ENCODE measurements around the gene XXYLT1.
"Not testable (repeated sequence)": the region's sequence is repeated elsewhere in the genome, so short reads cannot be mapped to it uniquely, and the experiment has no call there.

XXYLT1 gene

GRCh38 chr3:195058336-195059005, 212.5 kb downstream of the XXYLT1 start:
- peak; percentile 44 for DNase-seq

GRCh38 chr3:195057716-195058115, 213.2 kb downstream of the XXYLT1 start:
- DNase-seq, result no peak

DNA sequence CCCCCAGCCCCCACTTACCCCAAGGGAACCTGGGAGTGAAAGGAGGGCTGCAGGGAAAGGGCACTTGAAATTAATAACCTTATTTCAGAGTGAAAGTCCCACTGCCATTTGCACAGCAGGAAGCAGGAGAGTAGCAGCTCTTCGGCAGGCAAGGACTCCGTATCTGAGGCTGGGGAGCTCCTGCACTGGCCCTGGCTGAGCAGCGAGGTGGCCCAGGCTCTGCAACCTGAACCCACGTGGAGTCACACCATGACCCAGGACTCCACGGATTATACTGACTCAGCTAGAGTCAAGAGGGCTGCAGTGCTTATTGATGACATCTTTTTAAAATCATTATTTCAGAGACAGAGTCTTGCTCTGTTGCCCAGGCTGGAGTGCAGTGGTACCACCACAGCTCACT, 214.5 kb downstream of the XXYLT1 start:
- DNase-seq, result no peak

GRCh38 chr3:195054311-195054710, 216.6 kb downstream of the XXYLT1 start:
- peak; percentile 50 for DNase-seq

DNA sequence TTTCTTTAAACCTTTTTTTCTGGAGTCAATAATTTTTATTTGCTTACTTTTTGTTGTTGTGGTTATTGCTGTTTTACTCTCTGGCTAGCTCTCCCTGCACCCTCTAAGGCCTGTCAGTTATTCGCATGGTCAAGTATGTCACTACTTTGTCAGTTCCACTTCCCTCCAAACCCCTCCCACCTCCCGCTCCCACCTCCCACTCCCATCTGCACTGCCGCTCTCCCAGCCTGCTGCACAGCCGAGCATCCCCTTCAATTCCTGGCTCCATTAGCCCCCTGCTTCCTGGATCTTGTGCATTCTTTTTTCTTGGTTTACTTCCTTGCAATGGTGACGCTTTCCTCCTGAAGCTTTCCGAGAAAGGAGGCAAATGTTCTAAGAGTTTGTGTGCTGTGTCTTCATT, 218.0 kb downstream of the XXYLT1 start:
- DNase-seq, result no peak

GRCh38 chr3:195050296-195050695, 220.7 kb downstream of the XXYLT1 start:
- not testable (repeated sequence) for DNase-seq

- DNase-seq, result peak; percentile 10
Measured at GRCh38 chr3:195048059-195048905, 222.7 kb downstream of the XXYLT1 start.

DNA sequence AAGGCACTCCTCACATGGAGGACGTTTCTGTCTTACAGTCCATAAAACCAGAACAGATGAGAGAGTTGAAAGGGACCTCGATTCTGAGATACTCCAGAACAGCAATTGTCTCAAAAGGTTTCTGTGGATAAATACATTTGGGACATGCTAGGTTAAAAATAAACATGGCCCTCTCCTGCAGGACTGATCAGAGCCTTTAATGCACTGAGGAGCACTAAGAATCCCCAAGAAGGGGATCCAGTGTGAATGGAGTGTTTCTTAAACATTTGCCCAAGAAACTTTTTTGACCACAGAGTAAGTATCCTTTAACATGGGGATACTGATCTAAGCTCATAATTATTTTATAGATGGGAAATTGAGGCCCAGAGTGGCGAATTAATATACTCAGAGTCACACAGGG, 223.4 kb downstream of the XXYLT1 start:
- DNase-seq, result no peak

GRCh38 chr3:195046441-195046840, 224.5 kb downstream of the XXYLT1 start:
- peak; percentile 34 for DNase-seq

DNA sequence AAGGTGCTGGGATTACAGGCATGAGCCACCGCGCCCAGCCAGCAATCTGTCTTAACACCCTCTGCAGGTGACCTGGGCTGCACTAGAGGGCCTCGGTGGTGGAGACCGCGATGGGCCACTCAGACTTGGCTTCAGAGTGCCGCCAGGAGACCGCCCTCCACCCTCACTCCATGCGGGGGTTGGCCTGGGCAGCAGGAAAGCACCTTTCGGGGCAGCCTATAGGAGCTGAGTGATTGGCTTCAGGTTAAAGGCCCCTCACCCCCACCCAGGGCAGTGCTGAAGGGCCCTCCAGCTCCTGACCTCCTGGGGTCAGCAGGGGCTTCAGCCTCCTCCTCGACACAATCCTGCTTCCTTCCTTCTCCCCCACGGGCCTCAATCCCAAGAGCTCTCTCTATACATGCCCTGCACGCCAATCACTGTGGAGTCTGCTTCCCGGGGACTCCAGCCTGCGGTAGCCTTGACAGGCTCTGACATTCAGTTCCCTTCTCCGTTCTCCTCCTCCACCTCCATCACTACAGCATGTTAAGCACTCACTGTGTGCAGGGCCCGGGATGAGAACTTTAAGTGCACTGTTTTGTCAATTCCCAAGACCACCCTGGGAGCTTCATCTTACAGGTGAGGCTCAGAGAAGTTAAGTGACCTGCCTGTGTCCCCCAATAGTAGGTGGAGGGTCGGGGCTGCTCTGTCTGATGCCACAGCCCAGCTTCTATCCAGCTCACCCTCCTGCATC, 225.3 kb downstream of the XXYLT1 start:
- peak; percentile 60 for DNase-seq

DNA sequence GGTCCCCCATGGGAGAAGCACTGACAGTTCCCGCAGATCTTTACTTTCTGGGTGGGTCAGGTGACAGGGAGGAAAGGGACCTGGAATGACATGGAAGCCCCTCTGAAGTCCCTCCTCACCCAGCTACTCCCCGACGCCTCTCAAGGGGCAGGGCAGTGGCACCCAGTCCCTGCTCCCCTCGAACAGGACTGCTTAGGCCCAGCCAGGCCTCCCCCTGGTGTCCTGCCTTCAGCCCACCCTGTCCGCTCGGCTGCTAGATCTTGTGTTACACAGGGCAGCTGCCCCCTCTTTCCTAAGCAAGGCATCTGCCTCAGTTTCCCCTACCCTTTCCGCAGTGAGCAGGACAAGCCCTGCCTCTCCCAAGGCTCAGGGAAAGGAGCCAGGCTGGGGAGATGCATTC, 226.5 kb downstream of the XXYLT1 start:
- peak; percentile 30 for DNase-seq

DNA sequence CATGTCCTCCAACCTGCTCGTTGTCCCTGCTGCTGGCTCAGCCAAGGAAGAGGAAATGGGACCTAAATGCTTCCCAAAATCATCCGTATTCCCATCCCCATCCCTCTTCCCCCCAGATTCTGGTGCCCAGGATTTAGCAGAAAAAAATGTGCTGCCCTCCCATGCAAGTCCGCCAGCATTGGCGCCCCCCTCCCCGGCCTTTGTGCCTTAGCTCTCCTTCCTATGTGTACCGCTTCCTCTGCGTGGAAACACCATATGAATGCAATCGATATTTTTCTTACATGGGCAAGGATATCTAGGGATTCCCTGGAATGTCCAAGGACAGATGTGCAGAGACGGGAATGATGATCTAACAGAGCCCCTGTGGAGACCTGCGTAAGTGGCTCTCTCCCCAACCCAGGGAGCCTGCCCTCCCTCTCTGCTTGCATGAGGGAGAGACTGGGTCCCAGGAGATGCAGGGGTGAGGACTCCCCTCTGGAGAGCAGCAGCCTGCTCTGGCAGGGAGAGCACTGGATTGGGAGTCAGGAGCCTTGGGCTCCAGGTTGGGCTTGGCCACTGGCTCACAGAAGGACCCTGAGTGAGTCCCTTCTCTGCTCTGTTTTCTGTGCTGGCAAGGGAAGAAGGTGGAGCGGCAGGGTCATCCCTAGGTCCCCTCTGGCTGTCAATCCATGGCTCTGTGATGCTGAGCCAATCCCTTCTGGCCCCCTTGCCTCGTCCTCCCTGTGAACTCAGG, 227.2 kb downstream of the XXYLT1 start:
- peak; percentile 44 for DNase-seq

GRCh38 chr3:195042743-195043606, 228.0 kb downstream of the XXYLT1 start:
- peak; percentile 22 for DNase-seq

GRCh38 chr3:195041871-195042742, 228.9 kb downstream of the XXYLT1 start:
- peak; percentile 27 for DNase-seq

GRCh38 chr3:195040773-195041520, 230.0 kb downstream of the XXYLT1 start:
- peak; percentile 53 for DNase-seq

GRCh38 chr3:195040094-195040493, 230.9 kb downstream of the XXYLT1 start:
- DNase-seq, result peak; percentile 39

- no peak for DNase-seq
Measured at GRCh38 chr3:195039180-195039843, 231.6 kb downstream of the XXYLT1 start.

DNA sequence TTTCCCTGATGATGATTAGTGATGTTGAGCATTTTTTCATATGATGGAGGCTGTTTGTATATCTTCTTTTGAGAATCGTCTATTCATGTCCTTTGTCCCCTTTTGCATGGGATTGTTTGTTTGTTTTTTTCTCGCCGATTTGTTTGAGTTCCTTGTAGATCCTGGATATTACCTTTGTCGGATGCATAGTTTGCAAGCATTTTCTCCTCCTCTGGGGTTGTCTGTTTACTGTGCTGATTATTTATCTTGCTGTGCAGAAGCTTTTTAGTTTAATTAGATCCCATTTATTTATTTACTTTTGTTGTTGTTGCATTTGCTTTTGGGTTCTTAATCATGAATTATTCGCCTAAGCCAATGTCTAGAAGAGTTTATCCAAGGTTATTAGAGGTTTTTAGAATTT, 232.8 kb downstream of the XXYLT1 start:
- DNase-seq, result no peak

- DNase-seq, result not testable (repeated sequence)
Measured at GRCh38 chr3:195037586-195037985, 233.4 kb downstream of the XXYLT1 start.
